Cardiac fibroblast (primary cell): ENCODE data around the gene GBP7.

Experiments used
- DNase-seq, 2 donors: peaks; one replicate each; pipeline versions ENCODE4 v3.0.0 to v3.0.0-alpha.2; 2010; ENCODE audit warnings: low read depth in 2 of 2
- H3K4me3 ChIP-seq, 2 donors: replicated peaks in 1 of 2; 1 replicate in 1 of 2; 2 replicates in 1 of 2; pipeline ENCODE4 v1.5.1; 2011; ENCODE audit warnings: low read depth in 2 of 2, low read length in 2 of 2, mild to moderate bottlenecking in 2 of 2, moderate library complexity in 1 of 2
- TF ChIP-seq, protein P1 (sequence below): IDR thresholded peaks from one replicate; pipeline ENCODE4 v1.5.1; 2011; ENCODE audit warnings: low read depth, mild to moderate bottlenecking, low read length, inconsistent platforms

GBP7 gene

DNA sequence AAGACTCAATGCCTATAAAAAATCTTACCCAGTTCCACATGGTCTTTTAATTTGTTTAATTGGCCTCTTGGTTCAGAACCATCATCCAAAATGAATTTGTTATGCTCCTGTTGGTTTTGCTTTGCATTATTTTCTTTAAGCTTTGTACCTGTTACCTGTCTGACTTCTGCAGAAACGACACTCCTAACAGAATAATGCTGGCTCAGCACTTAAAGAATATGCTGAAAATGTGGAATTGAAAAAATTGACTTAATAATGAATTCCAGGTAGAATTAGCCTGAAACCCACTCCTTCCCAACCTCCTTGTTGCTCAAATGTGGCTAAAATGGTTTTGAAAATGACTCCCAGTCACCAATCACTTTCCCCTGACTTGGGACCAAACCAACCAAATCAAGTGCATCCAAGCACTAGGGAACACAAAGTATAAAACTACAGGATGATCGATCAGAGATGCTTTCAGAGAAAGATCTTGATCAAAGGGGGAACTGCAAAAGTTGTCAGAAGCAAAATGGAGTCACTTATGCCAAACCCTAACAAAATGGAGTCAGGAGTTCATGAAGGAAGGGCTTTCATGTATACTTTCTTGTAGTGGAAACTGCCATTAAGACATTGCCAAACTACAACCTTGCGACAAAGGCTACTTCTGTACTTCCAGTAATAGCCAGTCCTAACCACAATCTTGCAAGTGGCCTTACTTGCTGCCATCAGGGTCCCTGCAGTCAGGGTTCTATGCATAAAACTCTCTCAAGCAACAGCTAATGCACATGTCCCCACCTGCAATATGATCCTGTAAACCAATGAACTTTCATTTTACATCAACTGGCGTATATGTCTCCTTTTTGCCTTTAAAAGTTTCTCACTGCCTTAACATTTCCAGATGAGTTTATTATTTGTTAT is 5.4 kb downstream of the GBP7 start:
- TF ChIP-seq, protein P1, sequence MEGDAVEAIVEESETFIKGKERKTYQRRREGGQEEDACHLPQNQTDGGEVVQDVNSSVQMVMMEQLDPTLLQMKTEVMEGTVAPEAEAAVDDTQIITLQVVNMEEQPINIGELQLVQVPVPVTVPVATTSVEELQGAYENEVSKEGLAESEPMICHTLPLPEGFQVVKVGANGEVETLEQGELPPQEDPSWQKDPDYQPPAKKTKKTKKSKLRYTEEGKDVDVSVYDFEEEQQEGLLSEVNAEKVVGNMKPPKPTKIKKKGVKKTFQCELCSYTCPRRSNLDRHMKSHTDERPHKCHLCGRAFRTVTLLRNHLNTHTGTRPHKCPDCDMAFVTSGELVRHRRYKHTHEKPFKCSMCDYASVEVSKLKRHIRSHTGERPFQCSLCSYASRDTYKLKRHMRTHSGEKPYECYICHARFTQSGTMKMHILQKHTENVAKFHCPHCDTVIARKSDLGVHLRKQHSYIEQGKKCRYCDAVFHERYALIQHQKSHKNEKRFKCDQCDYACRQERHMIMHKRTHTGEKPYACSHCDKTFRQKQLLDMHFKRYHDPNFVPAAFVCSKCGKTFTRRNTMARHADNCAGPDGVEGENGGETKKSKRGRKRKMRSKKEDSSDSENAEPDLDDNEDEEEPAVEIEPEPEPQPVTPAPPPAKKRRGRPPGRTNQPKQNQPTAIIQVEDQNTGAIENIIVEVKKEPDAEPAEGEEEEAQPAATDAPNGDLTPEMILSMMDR, result no peak
- H3K4me3 ChIP-seq, result no peak overlapping the region
- DNase-seq, result no peak

DNA sequence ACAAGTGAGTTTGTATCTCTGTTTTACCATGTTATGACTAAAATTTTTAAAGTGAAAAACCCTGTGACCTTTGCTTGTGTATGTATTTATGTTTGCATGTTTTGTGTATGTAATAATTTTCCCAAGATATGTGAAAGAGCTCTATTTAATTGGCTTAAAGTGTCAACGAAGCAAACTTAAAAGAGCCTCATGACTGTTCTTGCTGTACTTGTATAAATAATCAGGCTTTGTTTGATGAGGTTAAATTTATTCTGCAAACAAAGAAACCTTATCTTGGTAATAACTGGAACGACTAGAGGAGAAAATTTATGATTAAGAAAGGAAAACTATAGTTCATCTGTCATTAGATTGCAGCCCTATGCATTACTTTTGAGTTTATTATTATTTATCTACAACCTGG is 6.6 kb downstream of the GBP7 start:
- DNase-seq, result no peak
- no peak overlapping the region for H3K4me3 ChIP-seq
- TF ChIP-seq, protein P1, result no peak

DNA sequence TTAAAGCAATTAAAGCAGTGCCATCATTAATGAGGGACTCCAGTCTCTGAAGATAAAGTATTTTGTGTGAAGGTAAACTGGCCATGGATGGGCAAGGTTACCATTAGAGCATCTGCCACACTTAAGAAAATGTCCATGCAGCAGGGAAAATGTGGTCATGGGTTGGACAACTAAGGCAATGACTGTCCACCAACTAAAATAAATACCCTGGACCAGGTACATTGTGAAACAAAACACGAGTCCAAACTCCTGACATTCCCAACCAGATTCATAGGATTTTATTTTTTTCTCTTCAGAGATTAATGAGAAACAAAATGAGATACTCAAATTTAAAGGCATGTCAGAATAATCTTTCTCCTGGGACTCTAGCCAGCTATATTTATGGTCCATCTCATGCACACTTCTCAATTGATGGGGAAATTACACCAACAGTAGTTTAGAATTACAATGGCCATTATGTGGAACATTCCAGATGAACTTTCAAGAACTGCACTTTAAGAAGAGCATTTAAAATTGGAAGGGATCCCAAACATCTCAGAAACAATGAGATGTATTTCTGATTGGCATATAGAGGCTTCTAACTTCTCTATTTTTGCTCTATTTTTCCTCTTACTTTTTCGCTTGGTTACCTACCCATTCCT is 8.1 kb downstream of the GBP7 start:
- TF ChIP-seq, protein P1, result no peak
- H3K4me3 ChIP-seq, result no peak overlapping the region
- peak in 1 of 2 donors; percentile 2 for DNase-seq

DNA sequence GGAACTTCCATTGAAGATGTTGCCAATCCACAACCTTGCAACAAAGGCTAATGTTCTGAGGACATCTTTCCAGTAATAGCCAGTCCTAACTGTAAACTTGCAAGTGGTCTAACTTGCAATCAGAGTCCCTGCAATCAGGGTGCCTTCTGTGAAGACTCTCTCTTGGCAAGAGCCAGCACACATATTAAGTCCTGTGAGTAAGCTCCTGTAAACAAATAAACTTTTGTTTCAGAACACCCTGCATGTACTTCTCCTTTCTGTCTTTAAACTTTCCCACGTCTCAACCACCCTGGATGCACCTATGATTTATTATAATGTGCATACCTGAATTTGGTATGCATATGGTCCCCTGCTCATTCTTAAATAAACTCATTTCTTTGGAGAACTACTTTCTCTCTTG is 9.1 kb downstream of the GBP7 start:
- TF ChIP-seq, protein P1, result no peak
- no peak for DNase-seq

DNA sequence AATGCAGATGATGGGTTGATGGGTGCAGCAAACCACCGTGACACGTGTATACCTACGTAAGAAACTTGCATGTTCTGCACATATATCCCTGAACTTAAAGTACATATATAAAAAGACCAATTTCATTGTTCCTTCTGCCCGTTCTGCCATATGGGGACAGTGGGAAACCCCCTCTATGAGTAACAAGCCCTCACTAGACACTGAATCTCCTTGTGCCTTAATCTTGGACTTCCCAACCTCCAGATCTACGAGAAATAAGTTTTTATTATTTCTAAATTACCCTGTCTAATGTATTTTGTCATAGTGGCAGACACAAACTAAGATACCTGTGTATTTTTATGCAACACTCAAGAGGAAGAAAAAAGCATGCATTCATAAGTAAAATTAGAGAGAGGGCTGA is 10.0 kb downstream of the GBP7 start:
- no peak for DNase-seq
- no peak overlapping the region for H3K4me3 ChIP-seq
- TF ChIP-seq, protein P1, result no peak

More for the DNA sequence above, 9.1 kb downstream of the GBP7 start:
- no peak overlapping the region for H3K4me3 ChIP-seq

DNA sequence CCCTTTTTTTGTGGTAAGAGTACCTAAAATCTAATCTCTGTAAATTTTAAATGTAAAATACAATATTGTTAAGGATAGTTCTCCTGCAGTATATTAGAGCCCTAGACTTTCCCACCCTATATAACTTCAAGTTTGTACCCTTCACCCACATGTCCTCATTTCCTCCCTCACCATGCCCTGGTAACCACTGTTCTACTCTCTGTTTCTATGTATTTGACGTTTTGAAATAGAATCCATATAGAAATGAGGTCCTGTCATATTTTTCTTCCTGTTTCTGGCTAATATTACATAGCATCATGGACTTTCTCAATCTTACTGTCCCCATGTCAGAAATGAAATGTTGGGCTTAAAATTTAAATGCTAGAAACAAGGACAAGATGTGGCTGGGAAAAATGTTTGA is 24.8 kb downstream of the GBP7 start:
- no peak for DNase-seq
- TF ChIP-seq, protein P1, result no peak
- no peak overlapping the region for H3K4me3 ChIP-seq
